Right lobe of liver (tissue), 4 donors: ENCODE results near the gene ZDHHC11.

Source experiments
- CTCF ChIP-seq, 4 donors: fragments of 200-600 bp in 3 of 4; fragments of 450-650 bp in 1 of 4; IDR thresholded peaks; one replicate each; pipeline versions ENCODE4 v1.5.1 to v1.8.0; 2016 to 2022; ENCODE audit warnings: antibody characterized with exemption in 4 of 4, mild to moderate bottlenecking in 2 of 4
- POLR2A ChIP-seq: fragments of 450-650 bp; IDR thresholded peaks from one replicate; pipeline ENCODE4 v1.6.1; 2017; ENCODE audit warnings: antibody characterized with exemption, mild to moderate bottlenecking
- donor health status: DM: no; HTN: no; CAD: no.
- donor health status: DM: no; HTN: no; CAD: no.
- donor health status: DM: no; HTN: yes; CAD: no.

DNA sequence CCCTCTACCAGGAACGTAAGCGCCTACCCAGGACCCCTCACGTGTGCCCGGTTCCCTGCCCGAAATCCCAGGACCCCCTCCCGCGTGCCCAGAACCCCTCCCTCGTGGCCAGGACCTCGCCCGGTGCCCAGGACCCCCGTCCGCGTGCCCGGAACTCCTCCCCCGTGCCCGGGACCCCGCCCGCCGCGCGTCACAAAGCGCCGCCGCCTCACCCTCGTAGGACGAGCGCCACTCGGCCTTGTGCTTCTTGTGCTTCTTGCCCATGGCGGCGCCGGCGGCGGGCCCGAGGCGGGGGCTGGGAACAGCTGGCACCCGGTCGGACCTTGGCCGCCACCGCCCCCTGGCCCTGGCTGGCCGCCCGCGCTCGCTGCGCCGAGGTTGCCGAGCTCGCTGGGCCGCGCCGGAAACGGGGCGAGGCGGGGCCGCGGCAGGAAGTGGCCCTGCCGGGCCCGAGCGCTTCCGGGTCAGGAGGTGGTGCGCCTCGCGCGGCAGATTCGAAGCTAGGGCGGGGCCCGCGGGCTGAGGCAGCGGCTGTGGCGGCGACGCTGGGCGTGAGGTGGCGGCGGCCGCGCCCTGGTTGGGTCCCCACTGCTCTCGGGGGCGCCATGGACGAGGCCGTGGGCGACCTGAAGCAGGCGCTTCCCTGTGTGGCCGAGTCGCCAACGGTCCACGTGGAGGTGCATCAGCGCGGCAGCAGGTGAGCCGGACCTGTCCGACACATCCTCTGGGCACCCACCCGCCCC is 41.8 kb upstream of the ZDHHC11 start, which contains the start of the genes BRD9 and TRIP13:
- TF ChIP-seq CTCF (IDR thresholded peaks at IDR 0.05) (peak in 2 of 4 donors; percentile 11 to 24), POLR2A (peak; percentile 56)
